Heart right ventricle (tissue), 16 donors: ENCODE data around the gene FAM120B. TPM values are rescaled to one million over a fixed set of nuclear protein-coding genes. Genes with fewer than 3 reads are reported as not detected.

Experiments used
- ATAC-seq, 8 donors: fragments of 200-7000 bp; cut with Tn5 transposase; one replicate each; pipeline ENCODE4 v1.9.1; 2020; ENCODE audit warnings: mild to moderate bottlenecking in 8 of 8, moderate library complexity in 8 of 8, moderate number of reproducible peaks in 1 of 8
- DNase-seq, 2 donors: peaks; one replicate each; pipeline ENCODE4 v3.0.0-alpha.2; 2020
- H3K27ac ChIP-seq, 10 donors: fragments of 200-600 bp; sonication (generic) in 2 of 10; one replicate each; pipeline versions ENCODE4 v1.5.0 to v1.8.0; 2020 to 2022; ENCODE audit warnings: mild to moderate bottlenecking in 3 of 10
- H3K27me3 ChIP-seq, 7 donors: fragments of 200-600 bp; one replicate each; pipeline ENCODE4 v1.8.0; 2021 to 2022; ENCODE audit warnings: mild to moderate bottlenecking in 2 of 7
- H3K36me3 ChIP-seq, 9 donors: fragments of 200-600 bp; sonication (generic) in 1 of 9; one replicate each; pipeline versions ENCODE4 v1.5.0 to v1.8.0; 2020 to 2022; ENCODE audit warnings: mild to moderate bottlenecking in 2 of 9
- H3K4me1 ChIP-seq, 9 donors: fragments of 200-600 bp; sonication (generic) in 1 of 9; one replicate each; pipeline versions ENCODE4 v1.5.0 to v1.8.0; 2020 to 2022; ENCODE audit warnings: mild to moderate bottlenecking in 4 of 9
- H3K4me3 ChIP-seq, 10 donors: fragments of 200-600 bp; sonication (generic) in 2 of 10; one replicate each; pipeline versions ENCODE4 v1.5.0 to v1.8.0; 2020 to 2022; ENCODE audit warnings: mild to moderate bottlenecking in 7 of 10, moderate library complexity in 2 of 10
- H3K9me3 ChIP-seq, 11 donors: fragments of 200-600 bp in 10 of 11; sonication (generic) in 2 of 11; one replicate each; pipeline versions ENCODE4 v1.5.0 to v1.8.0; 2013 to 2022; ENCODE audit warnings: mild to moderate bottlenecking in 2 of 11, control low read depth in 1 of 11, moderate library complexity in 1 of 11
- CTCF ChIP-seq, 9 donors: fragments of 200-600 bp; sonication (generic) in 2 of 9; IDR thresholded peaks; one replicate each; pipeline versions ENCODE4 v1.5.0 to v1.8.0; 2021 to 2022; ENCODE audit warnings: antibody characterized with exemption in 9 of 9, mild to moderate bottlenecking in 5 of 9, moderate library complexity in 1 of 9
- WGBS, 2 donors: extraction: QIAGEN DNeasy Blood & Tissue Kit; methylation state at CpG; one replicate each; pipeline ENCODE4 v1.1.7; 2013; ENCODE audit warnings: inconsistent platforms in 1 of 2; 5-methylcytosine and 5-hydroxymethylcytosine counted together
- intact Hi-C, 10 donors: fragments of 100-400 bp; cut with DNase I; formaldehyde crosslinking; loops; one replicate each; pipeline versions ENCODE4 v1.11.1 to v1.14.2; 2022
- polyA plus RNA-seq, 2 donors: library from polyadenylated mRNA; stranded (reverse); fragments of 200-250 nt; gene quantifications; one replicate each; pipeline ENCODE4 v1.2.3, GENCODE V29; 2013
- total RNA-seq, 10 donors: library from RNA; stranded (reverse); fragmentation: NEBNext Ultra II Directional in 3 of 10; extraction: Animal tissue kit (Norgen Biotek cat#: 25700) in 3 of 10; gene quantifications; one replicate each; pipeline versions ENCODE4 v1.2.1 to v1.2.4, GENCODE V29; 2021 to 2023
- donor health status: Arrhythmogenic right ventricular cardiomyopathy.
- donor health status: ischemic (EF 13 %, LVEDD 7.1; RV severe dilation, severe dysfunction).
- donor health status: healthy with polysubstance abuse.
- donor health status: DM: no; HTN: yes; CAD: no.
- donor health status: DM: no; HTN: no; CAD: no.
- donor health status: ischemic (EF 25% LVEDD 6.9; RV normal size, moderate dysfunction).
- donor health status: ischemic (EF 25% LVEDD 5.7; RV mildly dilated, moderate dysfunction).
- donor health status: healthy.
- donor health status: DM: yes; HTN: yes; CAD: no.
- donor health status: Ischemic cardiomyopathy.
- donor health status: ischemic (EF 35%, LVEDD 5.7; RV mildly dilated, moderate dysfunction).
- donor health status: nonischemic (EF 11% LVEDD 7.7; RV severe dilation, severe dysfunction).
- donor health status: DM: yes; HTN: yes; CAD: no.
- donor health status: PGD.
- donor health status: ischemic (EF 29% LVEDD 5.4; RV normal size, mild dysfunction).
- donor health status: nonischemic (EF 23%, LVEDD 6.1; RV moderate dilation, normal function).

The FAM120B gene
- total and polyA plus RNA-seq, 12 donors: 7.7 to 31.0 (median 23.9) TPM

GRCh38 chr6:170259278-170259677 is 47.3 kb upstream of the FAM120B start:
- no peak for TF ChIP-seq CTCF (IDR thresholded peaks at IDR 0.05)
- no peak overlapping the region for H3K4me3 ChIP-seq
- no peak overlapping the region for H3K27ac ChIP-seq
- H3K4me1 ChIP-seq: no peaks in the 10 kb centered on the region
- no peaks in the 10 kb centered on the region for H3K36me3 ChIP-seq
- WGBS, 2 donors: 76 to 77% methylated on average over 5 of the region's 5 CpGs
- ATAC-seq (no peak), DNase-seq (no peak)
- intact Hi-C loops: no loop called here
- H3K9me3 ChIP-seq: no peaks in the 10 kb centered on the region
- H3K27me3 ChIP-seq: peaks cover 0 to 14% (median 0%) of the 10 kb centered on the region in 7 donors

- Histone ChIP-seq H3K36me3 (no peaks in the 10 kb centered on the region), H3K9me3 (no peaks in the 10 kb centered on the region), H3K4me1 (peaks cover 1 to 6% (median 5%) of the 10 kb centered on the region in 9 donors), H3K27ac (no peak overlapping the region), H3K27me3 (peaks cover 0 to 14% (median 0%) of the 10 kb centered on the region in 7 donors), H3K4me3 (no peak overlapping the region)
- 90 to 94% methylated on average over 7 of the region's 7 CpGs for WGBS, 2 donors
- ATAC-seq (no peak), DNase-seq (no peak)
- intact Hi-C loops: no loop called here
- no peak for TF ChIP-seq CTCF (IDR thresholded peaks at IDR 0.05)
Observed at GRCh38 chr6:170260686-170261085, 45.9 kb upstream of the FAM120B start.

DNA sequence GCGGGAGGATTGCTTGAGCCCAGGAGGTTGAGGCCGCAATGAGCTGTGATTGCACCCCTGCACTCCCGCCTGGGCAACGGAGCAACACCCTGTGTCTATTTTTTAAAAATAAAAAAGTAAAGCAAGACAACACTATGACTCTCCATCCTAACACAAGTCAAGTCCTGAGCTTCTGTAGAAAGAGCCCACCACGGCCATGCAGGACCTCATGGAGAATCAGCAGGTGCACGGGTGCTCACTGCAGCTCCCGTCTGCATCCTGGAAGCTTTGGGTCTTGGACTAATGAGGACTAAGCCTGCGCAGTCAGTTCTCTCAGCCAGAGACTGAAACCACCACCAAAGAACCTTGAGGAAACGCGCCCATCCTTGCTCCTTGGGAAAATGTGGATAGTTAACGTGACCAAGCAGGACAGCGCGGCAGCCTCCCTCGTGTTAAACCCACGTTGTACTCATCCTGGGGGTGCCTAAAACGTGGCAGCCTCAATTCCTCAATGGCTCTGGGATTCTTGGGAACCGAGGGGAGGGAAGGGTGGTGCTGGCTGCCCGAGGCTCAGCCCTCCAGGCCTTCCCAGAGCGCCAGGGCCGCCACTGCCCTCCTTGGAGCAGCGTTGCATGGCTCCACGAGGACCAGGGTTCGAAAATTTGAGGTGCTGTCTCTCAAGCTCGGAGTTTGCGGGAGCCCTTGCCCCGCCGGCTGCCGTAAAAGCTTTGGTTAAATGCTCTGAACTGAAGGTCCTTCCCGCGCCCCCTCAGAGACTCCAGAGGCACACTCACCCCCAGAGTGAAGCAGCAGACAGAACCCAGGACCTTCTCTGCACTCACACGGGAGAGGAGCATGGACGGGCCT is 44.7 kb upstream of the FAM120B start:
- DNase-seq: no peak
- Histone ChIP-seq H3K27ac (no peak overlapping the region), H3K27me3 (peaks cover 0 to 14% (median 0%) of the 10 kb centered on the region in 7 donors), H3K4me1 (peaks cover 4 to 15% (median 12%) of the 10 kb centered on the region in 9 donors), H3K9me3 (no peaks in the 10 kb centered on the region), H3K4me3 (no peak overlapping the region), H3K36me3 (no peaks in the 10 kb centered on the region)
- no peak for ATAC-seq
- intact Hi-C loops: no loop called here
- no peak for TF ChIP-seq CTCF (IDR thresholded peaks at IDR 0.05)
- WGBS, 2 donors: 88 to 90% methylated on average over 32 of the region's 32 CpGs

GRCh38 chr6:170262489-170263088 is 44.0 kb upstream of the FAM120B start:
- peaks cover 4 to 15% (median 12%) of the 10 kb centered on the region in 9 donors for H3K4me1 ChIP-seq
- DNase-seq (no peak), ATAC-seq (no peak)
- intact Hi-C loops: no loop called here
- 61 to 74% methylated on average over 22 of the region's 22 CpGs for WGBS, 2 donors
- H3K36me3 ChIP-seq: no peaks in the 10 kb centered on the region
- no peaks in the 10 kb centered on the region for H3K9me3 ChIP-seq
- no peak overlapping the region for H3K27ac ChIP-seq
- H3K27me3 ChIP-seq: peaks cover 0 to 14% (median 0%) of the 10 kb centered on the region in 7 donors
- no peak overlapping the region for H3K4me3 ChIP-seq
- TF ChIP-seq CTCF (IDR thresholded peaks at IDR 0.05): no peak
